C4-2B (cell line): Measurements from ENCODE around the gene KLF15.

Experiments used
- ZFX ChIP-seq: fragments of 450-650 bp; IDR thresholded peaks from 2 replicates; pipeline ENCODE4 v1.6.1; 2017
- TF ChIP-seq, protein P1 (sequence below): fragments of 450-650 bp; conservative IDR thresholded peaks from 2 replicates; pipeline ENCODE4 v1.5.1; 2017; ENCODE audit warnings: mild to moderate bottlenecking

GRCh38 chr3:126343649-126344035 is 13.6 kb downstream of the KLF15 start:
- TF ChIP-seq, protein P1, sequence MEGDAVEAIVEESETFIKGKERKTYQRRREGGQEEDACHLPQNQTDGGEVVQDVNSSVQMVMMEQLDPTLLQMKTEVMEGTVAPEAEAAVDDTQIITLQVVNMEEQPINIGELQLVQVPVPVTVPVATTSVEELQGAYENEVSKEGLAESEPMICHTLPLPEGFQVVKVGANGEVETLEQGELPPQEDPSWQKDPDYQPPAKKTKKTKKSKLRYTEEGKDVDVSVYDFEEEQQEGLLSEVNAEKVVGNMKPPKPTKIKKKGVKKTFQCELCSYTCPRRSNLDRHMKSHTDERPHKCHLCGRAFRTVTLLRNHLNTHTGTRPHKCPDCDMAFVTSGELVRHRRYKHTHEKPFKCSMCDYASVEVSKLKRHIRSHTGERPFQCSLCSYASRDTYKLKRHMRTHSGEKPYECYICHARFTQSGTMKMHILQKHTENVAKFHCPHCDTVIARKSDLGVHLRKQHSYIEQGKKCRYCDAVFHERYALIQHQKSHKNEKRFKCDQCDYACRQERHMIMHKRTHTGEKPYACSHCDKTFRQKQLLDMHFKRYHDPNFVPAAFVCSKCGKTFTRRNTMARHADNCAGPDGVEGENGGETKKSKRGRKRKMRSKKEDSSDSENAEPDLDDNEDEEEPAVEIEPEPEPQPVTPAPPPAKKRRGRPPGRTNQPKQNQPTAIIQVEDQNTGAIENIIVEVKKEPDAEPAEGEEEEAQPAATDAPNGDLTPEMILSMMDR = no peak
- TF ChIP-seq ZFX = no peak
